ENCODE measurements around the gene PLCD3.

Gene PLCD3

DNA sequence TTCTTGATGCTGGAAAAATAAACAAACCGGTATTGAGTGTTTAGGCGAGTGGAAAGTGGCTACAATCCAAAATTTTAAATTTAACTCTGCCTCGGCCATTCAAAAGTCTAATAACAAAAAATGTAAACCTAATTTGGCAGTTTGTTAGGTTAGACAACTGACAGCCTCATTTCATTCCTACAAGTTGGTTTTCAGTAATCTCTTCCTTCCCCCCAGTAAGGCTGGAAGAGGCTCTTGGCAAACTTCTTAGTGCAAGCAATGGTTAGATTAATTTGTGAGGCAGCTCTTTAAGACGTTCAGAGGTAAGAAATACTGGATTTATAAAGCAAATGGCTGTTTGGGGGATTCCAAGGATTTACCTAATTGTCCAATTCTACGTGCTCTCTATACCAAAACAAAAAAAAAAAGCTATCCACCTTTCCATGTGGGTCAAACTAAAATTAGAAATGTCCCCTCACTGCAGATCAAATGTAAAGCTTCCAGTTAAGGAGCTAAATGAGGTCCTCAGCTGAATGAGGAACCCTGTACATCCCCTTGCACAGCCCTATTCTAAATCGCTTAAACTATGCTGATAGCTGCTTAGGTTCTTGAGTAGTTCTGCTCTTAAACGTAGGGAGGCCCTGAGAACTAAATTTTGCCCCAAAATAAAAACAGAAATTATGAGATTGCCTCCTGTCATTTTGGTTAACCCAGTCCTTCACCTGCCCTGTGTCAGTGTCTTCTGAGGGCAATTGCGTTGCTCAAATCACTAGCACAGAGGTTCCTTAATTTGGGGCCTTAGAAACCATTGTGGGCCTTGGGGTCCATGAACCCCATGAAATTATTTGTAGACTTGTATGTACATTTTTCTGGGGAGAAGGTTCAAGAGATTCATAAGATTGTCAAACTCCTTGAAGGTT, 18.8 kb upstream of the PLCD3 start:
- Histone ChIP-seq H3K4me1 (ENCODE audit: control insufficient read depth in 2 of 2, insufficient read depth in 2 of 2, low read length in 2 of 2) (peaks cover 24 to 28% of the 10 kb centered on the region in 2 donors), H3K36me3 (ENCODE audit: control insufficient read depth in 2 of 2, insufficient read depth in 2 of 2, low read length in 2 of 2) (no peaks in the 10 kb centered on the region), H3K27me3 (ENCODE audit: control insufficient read depth in 2 of 2, insufficient read depth in 2 of 2, low read length in 2 of 2) (no peaks in the 10 kb centered on the region), H3K4me3 (ENCODE audit: low read length in 2 of 2) (peak overlapping the region; percentile 84 to 89), H3K9me3 (ENCODE audit: control insufficient read depth in 2 of 2, low read length in 2 of 2) (no peaks in the 10 kb centered on the region), H3K9ac (ENCODE audit: low read depth in 1 of 2, low read length in 2 of 2) (peak overlapping the region; percentile 9 to 43), H3K27ac (ENCODE audit: low read depth in 2 of 2, low read length in 2 of 2) (peak overlapping the region in 1 of 2 donors; percentile 53)

DNA sequence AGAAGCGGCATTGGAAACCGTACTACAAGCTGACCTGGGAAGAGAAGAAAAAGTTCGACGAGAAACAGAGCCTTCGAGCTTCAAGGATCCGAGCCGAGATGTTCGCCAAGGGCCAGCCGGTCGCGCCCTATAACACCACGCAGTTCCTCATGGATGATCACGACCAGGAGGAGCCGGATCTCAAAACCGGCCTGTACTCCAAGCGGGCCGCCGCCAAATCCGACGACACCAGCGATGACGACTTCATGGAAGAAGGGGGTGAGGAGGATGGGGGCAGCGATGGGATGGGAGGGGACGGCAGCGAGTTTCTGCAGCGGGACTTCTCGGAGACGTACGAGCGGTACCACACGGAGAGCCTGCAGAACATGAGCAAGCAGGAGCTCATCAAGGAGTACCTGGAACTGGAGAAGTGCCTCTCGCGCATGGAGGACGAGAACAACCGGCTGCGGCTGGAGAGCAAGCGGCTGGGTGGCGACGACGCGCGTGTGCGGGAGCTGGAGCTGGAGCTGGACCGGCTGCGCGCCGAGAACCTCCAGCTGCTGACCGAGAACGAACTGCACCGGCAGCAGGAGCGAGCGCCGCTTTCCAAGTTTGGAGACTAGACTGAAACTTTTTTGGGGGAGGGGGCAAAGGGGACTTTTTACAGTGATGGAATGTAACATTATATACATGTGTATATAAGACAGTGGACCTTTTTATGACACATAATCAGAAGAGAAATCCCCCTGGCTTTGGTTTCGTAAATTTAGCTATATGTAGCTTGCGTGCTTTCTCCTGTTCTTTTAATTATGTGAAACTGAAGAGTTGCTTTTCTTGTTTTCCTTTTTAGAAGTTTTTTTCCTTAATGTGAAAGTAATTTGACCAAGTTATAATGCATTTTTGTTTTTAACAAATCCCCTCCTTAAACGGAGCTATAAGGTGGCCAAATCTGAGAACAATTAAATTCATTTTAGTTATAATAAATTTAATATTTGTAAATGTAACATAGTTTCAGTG, 17.7 kb upstream of the PLCD3 start:
- H3K4me1 ChIP-seq (ENCODE audit: control insufficient read depth in 2 of 2, insufficient read depth in 2 of 2, low read length in 2 of 2), result peaks cover 26 to 31% of the 10 kb centered on the region in 2 donors
- peak overlapping the region; percentile 84 to 89 for H3K4me3 ChIP-seq (ENCODE audit: low read length in 2 of 2)
- peak overlapping the region; percentile 91 to 94 for H3K9ac ChIP-seq (ENCODE audit: low read depth in 1 of 2, low read length in 2 of 2)

DNA sequence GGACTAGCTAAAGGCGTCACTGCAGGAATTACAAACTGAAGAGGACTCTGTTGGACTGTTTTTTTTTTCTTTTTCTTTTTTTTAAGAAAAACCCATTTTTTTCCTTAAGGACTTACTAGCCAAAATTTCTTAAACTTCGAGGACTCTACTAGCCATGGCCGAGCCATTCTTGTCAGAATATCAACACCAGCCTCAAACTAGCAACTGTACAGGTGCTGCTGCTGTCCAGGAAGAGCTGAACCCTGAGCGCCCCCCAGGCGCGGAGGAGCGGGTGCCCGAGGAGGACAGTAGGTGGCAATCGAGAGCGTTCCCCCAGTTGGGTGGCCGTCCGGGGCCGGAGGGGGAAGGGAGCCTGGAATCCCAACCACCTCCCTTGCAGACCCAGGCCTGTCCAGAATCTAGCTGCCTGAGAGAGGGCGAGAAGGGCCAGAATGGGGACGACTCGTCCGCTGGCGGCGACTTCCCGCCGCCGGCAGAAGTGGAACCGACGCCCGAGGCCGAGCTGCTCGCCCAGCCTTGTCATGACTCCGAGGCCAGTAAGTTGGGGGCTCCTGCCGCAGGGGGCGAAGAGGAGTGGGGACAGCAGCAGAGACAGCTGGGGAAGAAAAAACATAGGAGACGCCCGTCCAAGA, 16.8 kb upstream of the PLCD3 start:
- H3K36me3 ChIP-seq (ENCODE audit: control insufficient read depth in 2 of 2, insufficient read depth in 2 of 2, low read length in 2 of 2), result no peaks in the 10 kb centered on the region
- peak overlapping the region; percentile 98 for H3K27ac ChIP-seq (ENCODE audit: low read depth in 2 of 2, low read length in 2 of 2)
- no peaks in the 10 kb centered on the region for H3K9me3 ChIP-seq (ENCODE audit: control insufficient read depth in 2 of 2, low read length in 2 of 2)
- H3K4me1 ChIP-seq (ENCODE audit: control insufficient read depth in 2 of 2, insufficient read depth in 2 of 2, low read length in 2 of 2), result peaks cover 33 to 38% of the 10 kb centered on the region in 2 donors
- peak overlapping the region; percentile 91 to 94 for H3K9ac ChIP-seq (ENCODE audit: low read depth in 1 of 2, low read length in 2 of 2)
- no peaks in the 10 kb centered on the region for H3K27me3 ChIP-seq (ENCODE audit: control insufficient read depth in 2 of 2, insufficient read depth in 2 of 2, low read length in 2 of 2)
- H3K4me3 ChIP-seq (ENCODE audit: low read length in 2 of 2), result peak overlapping the region; percentile 84 to 89

More for the DNA sequence above, 17.7 kb upstream of the PLCD3 start:
- Histone ChIP-seq H3K27me3 (ENCODE audit: control insufficient read depth in 2 of 2, insufficient read depth in 2 of 2, low read length in 2 of 2) (no peaks in the 10 kb centered on the region), H3K27ac (ENCODE audit: low read depth in 2 of 2, low read length in 2 of 2) (peak overlapping the region; percentile 98), H3K9me3 (ENCODE audit: control insufficient read depth in 2 of 2, low read length in 2 of 2) (no peaks in the 10 kb centered on the region), H3K36me3 (ENCODE audit: control insufficient read depth in 2 of 2, insufficient read depth in 2 of 2, low read length in 2 of 2) (no peaks in the 10 kb centered on the region)

GRCh38 chr17:45148183-45149036, 16.1 kb upstream of the PLCD3 start, which contains the start of gene HEXIM1:
Gene HEXIM1, plus strand, starts transcription at chr17:45148475. Its CDS starts 716 bp downstream, at chr17:45149191.
- H3K4me1 ChIP-seq (ENCODE audit: control insufficient read depth in 2 of 2, insufficient read depth in 2 of 2, low read length in 2 of 2), result peaks cover 35 to 44% of the 10 kb centered on the region in 2 donors
- peak within 1 kb of the TSS; percentile 90 to 95 for H3K4me3 ChIP-seq (ENCODE audit: low read length in 2 of 2)
- peak within 1 kb of the TSS; percentile 98 for H3K27ac ChIP-seq (ENCODE audit: low read depth in 2 of 2, low read length in 2 of 2)
- no peaks in the 10 kb centered on the region for H3K9me3 ChIP-seq (ENCODE audit: control insufficient read depth in 2 of 2, low read length in 2 of 2)
- no peaks in the 10 kb centered on the region for H3K27me3 ChIP-seq (ENCODE audit: control insufficient read depth in 2 of 2, insufficient read depth in 2 of 2, low read length in 2 of 2)
- peak within 1 kb of the TSS; percentile 91 to 94 for H3K9ac ChIP-seq (ENCODE audit: low read depth in 1 of 2, low read length in 2 of 2)
- H3K36me3 ChIP-seq (ENCODE audit: control insufficient read depth in 2 of 2, insufficient read depth in 2 of 2, low read length in 2 of 2), result no peaks in the 10 kb centered on the region

GRCh38 chr17:45147581-45148182, 15.4 kb upstream of the PLCD3 start:
- H3K27me3 ChIP-seq (ENCODE audit: control insufficient read depth in 2 of 2, insufficient read depth in 2 of 2, low read length in 2 of 2), result no peaks in the 10 kb centered on the region
- H3K27ac ChIP-seq (ENCODE audit: low read depth in 2 of 2, low read length in 2 of 2), result peak overlapping the region; percentile 98
- no peaks in the 10 kb centered on the region for H3K36me3 ChIP-seq (ENCODE audit: control insufficient read depth in 2 of 2, insufficient read depth in 2 of 2, low read length in 2 of 2)
- peak overlapping the region; percentile 90 to 95 for H3K4me3 ChIP-seq (ENCODE audit: low read length in 2 of 2)
- H3K4me1 ChIP-seq (ENCODE audit: control insufficient read depth in 2 of 2, insufficient read depth in 2 of 2, low read length in 2 of 2), result peaks cover 35 to 44% of the 10 kb centered on the region in 2 donors
- H3K9ac ChIP-seq (ENCODE audit: low read depth in 1 of 2, low read length in 2 of 2), result peak overlapping the region; percentile 88 to 90
- no peaks in the 10 kb centered on the region for H3K9me3 ChIP-seq (ENCODE audit: control insufficient read depth in 2 of 2, low read length in 2 of 2)

DNA sequence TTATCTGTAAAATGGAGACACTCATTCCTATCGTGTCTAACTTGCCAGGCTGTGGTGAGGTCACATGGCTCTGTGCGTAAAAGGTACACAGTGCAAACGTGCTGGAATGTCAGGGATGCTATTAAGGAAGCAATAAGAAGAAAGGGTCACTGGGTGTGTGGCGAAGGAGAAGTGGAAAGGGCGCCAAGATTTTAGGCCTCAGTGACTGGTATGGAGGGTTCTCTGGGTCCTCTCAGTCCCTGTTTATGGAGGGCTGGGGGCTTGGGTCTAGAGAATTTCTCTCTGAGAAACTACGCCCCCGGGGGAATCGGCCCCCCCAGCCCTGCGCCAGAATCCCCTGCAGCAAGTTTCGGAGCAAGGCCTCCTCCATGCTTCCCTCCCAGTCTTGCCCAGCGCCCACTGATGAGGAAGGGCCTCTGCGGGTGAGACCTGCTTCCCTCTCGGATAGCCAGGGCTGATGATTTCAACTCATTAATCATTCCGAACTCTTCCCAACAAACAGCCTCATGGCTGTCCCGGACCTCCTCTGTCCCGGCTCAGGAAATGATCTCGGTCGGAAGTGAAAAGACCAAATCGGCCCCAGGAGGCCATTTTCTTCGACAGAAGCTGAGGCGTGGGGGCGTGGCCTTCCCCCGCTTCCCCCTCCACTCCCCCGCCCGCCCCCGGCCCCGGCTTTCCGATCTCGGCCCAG, 14.7 kb upstream of the PLCD3 start:
- H3K9me3 ChIP-seq (ENCODE audit: control insufficient read depth in 2 of 2, low read length in 2 of 2), result no peaks in the 10 kb centered on the region
- peaks cover 35 to 44% of the 10 kb centered on the region in 2 donors for H3K4me1 ChIP-seq (ENCODE audit: control insufficient read depth in 2 of 2, insufficient read depth in 2 of 2, low read length in 2 of 2)
- peak overlapping the region; percentile 90 to 95 for H3K4me3 ChIP-seq (ENCODE audit: low read length in 2 of 2)
- H3K27ac ChIP-seq (ENCODE audit: low read depth in 2 of 2, low read length in 2 of 2), result peak overlapping the region; percentile 98
- H3K9ac ChIP-seq (ENCODE audit: low read depth in 1 of 2, low read length in 2 of 2), result peak overlapping the region; percentile 90
- no peaks in the 10 kb centered on the region for H3K27me3 ChIP-seq (ENCODE audit: control insufficient read depth in 2 of 2, insufficient read depth in 2 of 2, low read length in 2 of 2)
- H3K36me3 ChIP-seq (ENCODE audit: control insufficient read depth in 2 of 2, insufficient read depth in 2 of 2, low read length in 2 of 2), result no peaks in the 10 kb centered on the region

- Histone ChIP-seq H3K4me3 (ENCODE audit: low read length in 2 of 2) (peak overlapping the region; percentile 90 to 95), H3K27me3 (ENCODE audit: control insufficient read depth in 2 of 2, insufficient read depth in 2 of 2, low read length in 2 of 2) (no peaks in the 10 kb centered on the region), H3K36me3 (ENCODE audit: control insufficient read depth in 2 of 2, insufficient read depth in 2 of 2, low read length in 2 of 2) (no peaks in the 10 kb centered on the region), H3K9ac (ENCODE audit: low read depth in 1 of 2, low read length in 2 of 2) (peak overlapping the region in 1 of 2 donors; percentile 90), H3K4me1 (ENCODE audit: control insufficient read depth in 2 of 2, insufficient read depth in 2 of 2, low read length in 2 of 2) (peaks cover 32 to 41% of the 10 kb centered on the region in 2 donors), H3K9me3 (ENCODE audit: control insufficient read depth in 2 of 2, low read length in 2 of 2) (no peaks in the 10 kb centered on the region), H3K27ac (ENCODE audit: low read depth in 2 of 2, low read length in 2 of 2) (peak overlapping the region; percentile 98)
These were observed 14.2 kb upstream of the PLCD3 start for GRCh38 chr17:45146592-45146889.

DNA sequence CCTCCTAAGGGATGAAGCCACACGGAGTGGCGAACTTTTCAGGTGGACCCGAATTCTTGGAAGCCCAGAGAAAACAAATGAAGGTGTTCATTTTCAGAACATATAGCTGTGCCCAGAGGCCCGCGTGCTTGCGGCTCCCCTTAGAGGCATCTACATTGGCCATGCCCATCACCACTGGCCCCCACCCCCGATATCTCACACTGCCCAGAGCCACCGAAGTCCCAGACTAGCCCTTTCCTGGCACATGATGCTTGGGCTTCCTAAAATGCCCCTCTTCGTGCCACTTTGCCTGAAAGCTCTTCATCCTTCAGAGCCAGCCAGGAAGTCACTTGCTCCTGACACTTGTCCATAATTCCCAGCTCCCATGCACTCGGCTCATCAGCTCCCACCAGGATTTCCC, 13.9 kb upstream of the PLCD3 start:
- Histone ChIP-seq H3K36me3 (ENCODE audit: control insufficient read depth in 2 of 2, insufficient read depth in 2 of 2, low read length in 2 of 2) (no peaks in the 10 kb centered on the region), H3K27ac (ENCODE audit: low read depth in 2 of 2, low read length in 2 of 2) (peak overlapping the region; percentile 98), H3K9ac (ENCODE audit: low read depth in 1 of 2, low read length in 2 of 2) (no peak overlapping the region), H3K4me1 (ENCODE audit: control insufficient read depth in 2 of 2, insufficient read depth in 2 of 2, low read length in 2 of 2) (peaks cover 32 to 37% of the 10 kb centered on the region in 2 donors), H3K4me3 (ENCODE audit: low read length in 2 of 2) (peak overlapping the region in 1 of 2 donors; percentile 90), H3K27me3 (ENCODE audit: control insufficient read depth in 2 of 2, insufficient read depth in 2 of 2, low read length in 2 of 2) (no peaks in the 10 kb centered on the region), H3K9me3 (ENCODE audit: control insufficient read depth in 2 of 2, low read length in 2 of 2) (no peaks in the 10 kb centered on the region)

Measured in mucosa of rectum (tissue), 2 donors.